Colonic mucosa (tissue), 4 donors: ENCODE measurements around the gene LTN1. TPM values are rescaled to one million over a fixed set of nuclear protein-coding genes. Genes with fewer than 3 reads are reported as not detected.

Experiments used
- DNase-seq: peaks from one replicate; pipeline ENCODE4 v3.0.0-alpha.2; 2020
- H3K27ac ChIP-seq: fragments of 200-600 bp; one replicate; pipeline ENCODE4 v1.8.0; 2021
- H3K27me3 ChIP-seq: fragments of 200-600 bp; one replicate; pipeline ENCODE4 v1.8.0; 2021
- H3K36me3 ChIP-seq: fragments of 200-600 bp; one replicate; pipeline ENCODE4 v1.8.0; 2021
- H3K4me1 ChIP-seq: fragments of 200-600 bp; one replicate; pipeline ENCODE4 v1.8.0; 2021; ENCODE audit warnings: mild to moderate bottlenecking
- H3K4me3 ChIP-seq: fragments of 200-600 bp; one replicate; pipeline ENCODE4 v1.8.0; 2021
- H3K9ac ChIP-seq, 2 donors: one replicate each; pipeline ENCODE4 v1.7.0; 2013; ENCODE audit warnings: control low read depth in 2 of 2, low read depth in 2 of 2, low read length in 2 of 2
- H3K9me3 ChIP-seq: fragments of 200-600 bp; one replicate; pipeline ENCODE4 v1.8.0; 2021
- CTCF ChIP-seq: fragments of 200-600 bp; IDR thresholded peaks from one replicate; pipeline ENCODE4 v1.8.0; 2022; ENCODE audit warnings: antibody characterized with exemption, mild to moderate bottlenecking
- intact Hi-C: fragments of 100-400 bp; cut with DNase I; formaldehyde crosslinking; loops from one replicate; pipeline ENCODE4 v1.14.1; 2022
- total RNA-seq, 2 donors: library from RNA; stranded (reverse); fragmentation: NEBNext Ultra II Directional in 1 of 2; extraction: Animal tissue kit (Norgen Biotek cat#: 25700) in 1 of 2; gene quantifications; one replicate each; pipeline ENCODE4 v1.2.1, GENCODE V29; 2021
- donor health status: healthy.
- donor health status: DM: no; HTN: no; CAD: no.
- donor health status: DM: no; HTN: no; CAD: no.

The LTN1 gene
- total RNA-seq, 2 donors from 2014 or later = 21.1 to 33.2 TPM

- no peak overlapping the region for H3K9ac ChIP-seq
- intact Hi-C loops = no loop called here
- H3K4me3 ChIP-seq = no peak overlapping the region
- no peak for TF ChIP-seq CTCF
- no peak for DNase-seq
- H3K27ac ChIP-seq = no peak overlapping the region
- H3K9me3 ChIP-seq = no peaks in the 10 kb centered on the region
- H3K36me3 ChIP-seq = peaks cover 12% of the 10 kb centered on the region
- peaks cover 2% of the 10 kb centered on the region for H3K4me1 ChIP-seq
- H3K27me3 ChIP-seq = no peaks in the 10 kb centered on the region
These were observed 38.2 kb upstream of the LTN1 start for GRCh38 chr21:29030909-29031308.

GRCh38 chr21:29029524-29029923 is 36.8 kb upstream of the LTN1 start:
- Histone ChIP-seq H3K9ac (no peak overlapping the region), H3K36me3 (peaks cover 12% of the 10 kb centered on the region), H3K27ac (no peak overlapping the region), H3K4me3 (no peak overlapping the region), H3K27me3 (no peaks in the 10 kb centered on the region), H3K4me1 (peaks cover 6% of the 10 kb centered on the region), H3K9me3 (no peaks in the 10 kb centered on the region)
- TF ChIP-seq CTCF = no peak
- DNase-seq = no peak
- intact Hi-C loops = no loop called here

GRCh38 chr21:29025328-29025713 is 32.6 kb upstream of the LTN1 start:
- intact Hi-C loops = no loop called here
- peaks cover 6% of the 10 kb centered on the region for H3K4me1 ChIP-seq

GRCh38 chr21:29024474-29025327 is 32.0 kb upstream of the LTN1 start, which contains the start of gene USP16:
USP16 (plus strand) TSS chr21:29024668; CDS start chr21:29027914, 3,246 bp downstream.
- Histone ChIP-seq H3K9ac (peak within 1 kb of the TSS; percentile 63 to 79), H3K27me3 (no peaks in the 10 kb centered on the region), H3K27ac (peak within 1 kb of the TSS; percentile 95), H3K9me3 (no peaks in the 10 kb centered on the region), H3K4me1 (peaks cover 6% of the 10 kb centered on the region), H3K4me3 (peak within 1 kb of the TSS; percentile 55), H3K36me3 (no peaks in the 10 kb centered on the region)
- intact Hi-C loops = no loop called here
- peak; percentile 97 for DNase-seq
- peak; percentile 24 for TF ChIP-seq CTCF

More at GRCh38 chr21:29025328-29025713, 32.6 kb upstream of the LTN1 start:
- peak overlapping the region; percentile 28 to 73 for H3K9ac ChIP-seq
- peak; percentile 7 for TF ChIP-seq CTCF
- DNase-seq = no peak
- H3K27me3 ChIP-seq = no peaks in the 10 kb centered on the region
- H3K27ac ChIP-seq = peak overlapping the region; percentile 95
- peak overlapping the region; percentile 55 for H3K4me3 ChIP-seq
- H3K36me3 ChIP-seq = no peaks in the 10 kb centered on the region
- H3K9me3 ChIP-seq = no peaks in the 10 kb centered on the region

GRCh38 chr21:29022166-29022565 is 29.5 kb upstream of the LTN1 start:
- Histone ChIP-seq H3K27ac (no peak overlapping the region), H3K9me3 (no peaks in the 10 kb centered on the region), H3K4me1 (peaks cover 6% of the 10 kb centered on the region), H3K9ac (no peak overlapping the region), H3K4me3 (no peak overlapping the region), H3K36me3 (no peaks in the 10 kb centered on the region), H3K27me3 (no peaks in the 10 kb centered on the region)
- no peak for TF ChIP-seq CTCF
- DNase-seq = no peak
- intact Hi-C loops = no loop called here
